ENCODE data around the gene C16orf74. TPM values are rescaled to one million over a fixed set of nuclear protein-coding genes. Genes with fewer than 3 reads are reported as not detected.

The C16orf74 gene
- total RNA-seq, 1 donor from 2014 or later, result 12.2 TPM

GRCh38 chr16:85663891-85664321, 87.0 kb downstream of the C16orf74 start:
- TF ChIP-seq, protein P1, sequence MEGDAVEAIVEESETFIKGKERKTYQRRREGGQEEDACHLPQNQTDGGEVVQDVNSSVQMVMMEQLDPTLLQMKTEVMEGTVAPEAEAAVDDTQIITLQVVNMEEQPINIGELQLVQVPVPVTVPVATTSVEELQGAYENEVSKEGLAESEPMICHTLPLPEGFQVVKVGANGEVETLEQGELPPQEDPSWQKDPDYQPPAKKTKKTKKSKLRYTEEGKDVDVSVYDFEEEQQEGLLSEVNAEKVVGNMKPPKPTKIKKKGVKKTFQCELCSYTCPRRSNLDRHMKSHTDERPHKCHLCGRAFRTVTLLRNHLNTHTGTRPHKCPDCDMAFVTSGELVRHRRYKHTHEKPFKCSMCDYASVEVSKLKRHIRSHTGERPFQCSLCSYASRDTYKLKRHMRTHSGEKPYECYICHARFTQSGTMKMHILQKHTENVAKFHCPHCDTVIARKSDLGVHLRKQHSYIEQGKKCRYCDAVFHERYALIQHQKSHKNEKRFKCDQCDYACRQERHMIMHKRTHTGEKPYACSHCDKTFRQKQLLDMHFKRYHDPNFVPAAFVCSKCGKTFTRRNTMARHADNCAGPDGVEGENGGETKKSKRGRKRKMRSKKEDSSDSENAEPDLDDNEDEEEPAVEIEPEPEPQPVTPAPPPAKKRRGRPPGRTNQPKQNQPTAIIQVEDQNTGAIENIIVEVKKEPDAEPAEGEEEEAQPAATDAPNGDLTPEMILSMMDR (conservative IDR thresholded peaks at IDR 0.05; ENCODE audit: low read depth, low read length), result no peak
- H3K4me3 ChIP-seq (ENCODE audit: low read depth, low read length), result no peak overlapping the region
- DNase-seq (ENCODE audit: low read depth), result no peak

DNA sequence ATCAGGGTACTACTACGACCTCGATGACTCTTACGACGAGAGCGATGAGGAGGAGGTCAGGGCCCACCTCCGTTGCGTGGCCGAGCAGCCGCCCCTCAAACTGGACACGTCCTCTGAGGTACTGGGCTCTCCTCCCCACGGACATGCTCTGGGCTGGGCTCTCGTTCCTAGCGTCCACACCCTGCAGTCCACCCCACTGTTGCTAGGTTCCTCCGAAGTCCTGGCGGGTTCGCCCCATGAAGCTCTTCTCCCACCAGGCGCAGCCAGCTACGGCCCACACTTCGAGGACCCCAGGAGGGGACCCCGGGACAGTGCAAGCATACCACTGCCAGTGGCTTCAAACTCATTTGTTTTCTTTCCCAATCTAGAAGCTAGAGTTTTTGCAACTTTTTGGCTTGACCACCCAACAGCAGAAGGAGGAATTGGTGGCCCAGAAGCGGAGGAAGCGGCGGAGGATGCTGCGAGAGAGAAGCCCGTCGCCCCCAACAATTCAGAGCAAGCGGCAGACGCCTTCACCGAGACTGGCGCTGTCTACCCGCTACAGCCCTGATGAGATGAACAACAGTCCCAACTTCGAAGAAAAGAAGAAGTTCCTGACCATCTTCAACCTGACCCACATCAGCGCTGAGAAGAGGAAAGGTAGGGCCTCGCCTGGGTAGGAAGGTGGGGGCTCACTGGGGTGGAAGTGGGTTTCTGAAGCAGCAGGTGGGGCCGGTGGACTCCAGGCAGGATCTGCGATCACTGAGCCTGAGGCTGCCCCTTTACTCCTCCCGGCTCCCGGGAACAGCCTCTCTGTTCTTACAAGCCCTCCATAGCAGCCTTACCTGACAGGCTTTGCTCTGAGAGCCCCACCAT, 87.7 kb downstream of the C16orf74 start:
- H3K4me3 ChIP-seq (ENCODE audit: low read depth, low read length), result no peak overlapping the region
- no peak for DNase-seq (ENCODE audit: low read depth)
- TF ChIP-seq, protein P1 (conservative IDR thresholded peaks at IDR 0.05; ENCODE audit: low read depth, low read length), result no peak

- no peak overlapping the region for H3K4me3 ChIP-seq (ENCODE audit: low read depth, low read length)
- DNase-seq (ENCODE audit: low read depth), result no peak
- TF ChIP-seq, protein P1 (conservative IDR thresholded peaks at IDR 0.05; ENCODE audit: low read depth, low read length), result no peak
Observed at GRCh38 chr16:85662482-85662812, 88.4 kb downstream of the C16orf74 start.

- TF ChIP-seq, protein P1 (conservative IDR thresholded peaks at IDR 0.05; ENCODE audit: low read depth, low read length), result no peak
- H3K4me3 ChIP-seq (ENCODE audit: low read depth, low read length), result no peak overlapping the region
- DNase-seq (ENCODE audit: low read depth), result no peak
Observed at GRCh38 chr16:85661740-85662481, 89.0 kb downstream of the C16orf74 start.

DNA sequence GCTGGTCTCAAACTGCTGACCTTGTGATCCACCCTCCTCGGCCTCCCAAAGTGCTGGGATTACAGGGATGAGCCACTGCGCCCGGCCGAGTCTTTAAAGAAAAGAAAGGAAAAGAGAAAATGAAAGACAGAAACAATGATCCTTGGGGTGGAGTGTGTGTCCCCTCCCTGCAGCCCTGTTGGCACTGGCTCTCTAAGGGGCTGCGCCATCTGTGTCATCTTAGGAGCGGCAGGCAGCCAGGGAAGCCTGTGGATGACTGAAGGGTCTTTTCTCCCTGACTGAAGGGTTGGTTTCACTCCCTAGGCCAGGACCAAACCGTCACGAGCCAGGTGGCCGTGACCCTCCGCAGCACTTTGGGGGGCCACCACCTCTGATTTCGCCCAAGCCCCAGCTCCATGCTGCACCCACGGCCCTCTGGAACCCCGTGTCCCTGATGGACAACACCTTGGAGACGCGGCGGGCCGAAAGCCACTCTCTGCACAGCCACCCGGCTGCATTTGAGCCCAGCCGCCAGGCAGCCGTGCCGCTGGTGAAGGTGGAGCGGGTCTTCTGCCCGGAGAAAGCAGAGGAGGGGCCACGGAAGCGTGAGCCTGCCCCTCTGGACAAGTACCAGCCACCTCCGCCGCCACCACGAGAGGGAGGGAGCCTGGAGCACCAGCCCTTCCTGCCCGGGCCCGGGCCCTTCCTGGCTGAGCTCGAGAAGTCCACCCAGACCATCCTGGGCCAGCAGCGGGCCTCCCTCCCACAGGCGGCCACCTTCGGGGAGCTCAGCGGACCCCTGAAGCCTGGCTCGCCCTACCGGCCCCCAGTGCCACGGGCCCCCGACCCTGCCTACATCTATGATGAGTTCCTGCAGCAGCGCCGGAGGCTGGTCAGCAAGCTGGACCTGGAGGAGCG, 89.8 kb downstream of the C16orf74 start:
- DNase-seq (ENCODE audit: low read depth), result no peak
- H3K4me3 ChIP-seq (ENCODE audit: low read depth, low read length), result no peak overlapping the region
- TF ChIP-seq, protein P1 (conservative IDR thresholded peaks at IDR 0.05; ENCODE audit: low read depth, low read length), result no peak

- TF ChIP-seq, protein P1 (conservative IDR thresholded peaks at IDR 0.05; ENCODE audit: low read depth, low read length), result peak; percentile 88
- no peak overlapping the region for H3K4me3 ChIP-seq (ENCODE audit: low read depth, low read length)
- DNase-seq (ENCODE audit: low read depth), result no peak
Observed at GRCh38 chr16:85659805-85660511, 90.9 kb downstream of the C16orf74 start.

All from epithelial cell of proximal tubule (primary cell).